Esophagus muscularis mucosa (tissue), 4 donors: ENCODE data around the gene TNF.

Experiments
- EP300 ChIP-seq: sonication (generic); formaldehyde crosslinking; IDR thresholded peaks from one replicate; pipeline ENCODE4 v1.6.1; 2017; ENCODE audit warnings: antibody characterized with exemption
- POLR2A ChIP-seq: fragments of 450-650 bp; IDR thresholded peaks from one replicate; pipeline ENCODE4 v1.6.1; 2017; ENCODE audit warnings: antibody characterized with exemption, moderate library complexity, mild to moderate bottlenecking, low read depth
- POLR2AphosphoS5 ChIP-seq, 2 donors: sonication (generic); formaldehyde crosslinking; IDR thresholded peaks; one replicate each; pipeline ENCODE4 v1.6.1; 2017; ENCODE audit warnings: antibody characterized with exemption in 2 of 2
- TF ChIP-seq, protein P1 (sequence below), 3 experiments: fragments of 200-600 bp in 2 of 3; fragments of 450-650 bp in 1 of 3; sonication (generic) in 2 of 3; IDR thresholded peaks; one replicate each; pipeline ENCODE4 v1.5.1; 2017 to 2019; ENCODE audit warnings: antibody characterized with exemption in 3 of 3, mild to moderate bottlenecking in 2 of 3, moderate library complexity in 1 of 3

DNA sequence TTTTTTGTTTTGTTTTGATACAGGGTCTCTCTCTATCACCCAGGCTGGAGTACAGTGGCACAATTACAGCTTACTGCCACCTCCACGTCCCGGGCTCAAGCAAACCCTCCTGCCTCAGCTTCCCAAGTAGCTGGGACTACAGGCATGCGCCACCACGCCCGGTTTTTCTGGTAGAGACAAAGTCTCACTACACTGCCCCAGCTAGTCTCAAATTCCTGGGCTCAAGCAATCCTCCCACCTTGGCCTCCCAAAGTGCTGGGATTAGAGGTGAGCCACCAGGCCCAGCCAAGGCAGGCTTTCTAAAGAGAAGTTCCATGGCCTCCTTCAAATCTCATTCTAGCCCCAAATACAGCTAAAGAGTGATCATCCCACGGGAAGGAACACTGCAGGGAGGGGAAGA lies 41.4 kb upstream of the TNF start:
- TF ChIP-seq POLR2A: no peak
- TF ChIP-seq, protein P1, sequence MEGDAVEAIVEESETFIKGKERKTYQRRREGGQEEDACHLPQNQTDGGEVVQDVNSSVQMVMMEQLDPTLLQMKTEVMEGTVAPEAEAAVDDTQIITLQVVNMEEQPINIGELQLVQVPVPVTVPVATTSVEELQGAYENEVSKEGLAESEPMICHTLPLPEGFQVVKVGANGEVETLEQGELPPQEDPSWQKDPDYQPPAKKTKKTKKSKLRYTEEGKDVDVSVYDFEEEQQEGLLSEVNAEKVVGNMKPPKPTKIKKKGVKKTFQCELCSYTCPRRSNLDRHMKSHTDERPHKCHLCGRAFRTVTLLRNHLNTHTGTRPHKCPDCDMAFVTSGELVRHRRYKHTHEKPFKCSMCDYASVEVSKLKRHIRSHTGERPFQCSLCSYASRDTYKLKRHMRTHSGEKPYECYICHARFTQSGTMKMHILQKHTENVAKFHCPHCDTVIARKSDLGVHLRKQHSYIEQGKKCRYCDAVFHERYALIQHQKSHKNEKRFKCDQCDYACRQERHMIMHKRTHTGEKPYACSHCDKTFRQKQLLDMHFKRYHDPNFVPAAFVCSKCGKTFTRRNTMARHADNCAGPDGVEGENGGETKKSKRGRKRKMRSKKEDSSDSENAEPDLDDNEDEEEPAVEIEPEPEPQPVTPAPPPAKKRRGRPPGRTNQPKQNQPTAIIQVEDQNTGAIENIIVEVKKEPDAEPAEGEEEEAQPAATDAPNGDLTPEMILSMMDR (IDR thresholded peaks at IDR 0.05): no peak
- TF ChIP-seq EP300: no peak
- no peak for TF ChIP-seq POLR2AphosphoS5 (IDR thresholded peaks at IDR 0.05)
